ENCODE results near the gene CFAP99.

CFAP99 gene

DNA sequence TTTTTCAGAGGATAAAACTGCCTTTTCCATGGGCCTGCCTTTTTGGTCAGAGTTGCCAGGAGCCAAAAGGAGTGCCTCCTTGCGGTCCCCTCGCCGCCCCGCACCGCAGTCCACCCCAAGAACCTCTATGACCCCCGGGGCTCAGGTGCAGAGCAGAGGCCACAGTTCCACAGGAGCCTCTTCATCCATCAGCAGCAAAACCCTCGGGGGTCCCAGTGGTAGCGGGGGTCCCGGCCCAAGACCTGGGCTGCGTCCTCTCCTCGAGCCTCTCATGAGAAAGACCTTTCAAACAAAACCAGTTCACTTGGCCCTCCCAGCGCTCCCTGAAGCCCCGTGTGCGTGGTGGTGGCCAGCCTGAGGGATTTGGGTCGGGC lies 17.2 kb upstream of the CFAP99 start:
- TF ChIP-seq SIN3A (IDR thresholded peaks at IDR 0.05; ENCODE audit: borderline replicate concordance, insufficient read depth, low read length), result no peak
- no peak for TF ChIP-seq TAF1 (IDR thresholded peaks at IDR 0.05; ENCODE audit: borderline replicate concordance, insufficient read depth, low read length)
- no peak for TF ChIP-seq FOXP2 (optimal IDR thresholded peaks at IDR 0.05; ENCODE audit: borderline replicate concordance, extremely low read depth, extremely low read length, insufficient read depth)
- no peak for TF ChIP-seq POLR2AphosphoS5 (IDR thresholded peaks at IDR 0.05; ENCODE audit: low read depth, low read length)
- no peak for TF ChIP-seq REST (IDR thresholded peaks at IDR 0.05; ENCODE audit: insufficient read depth in 1 of 2, low read depth in 2 of 2, low read length in 2 of 2)

DNA sequence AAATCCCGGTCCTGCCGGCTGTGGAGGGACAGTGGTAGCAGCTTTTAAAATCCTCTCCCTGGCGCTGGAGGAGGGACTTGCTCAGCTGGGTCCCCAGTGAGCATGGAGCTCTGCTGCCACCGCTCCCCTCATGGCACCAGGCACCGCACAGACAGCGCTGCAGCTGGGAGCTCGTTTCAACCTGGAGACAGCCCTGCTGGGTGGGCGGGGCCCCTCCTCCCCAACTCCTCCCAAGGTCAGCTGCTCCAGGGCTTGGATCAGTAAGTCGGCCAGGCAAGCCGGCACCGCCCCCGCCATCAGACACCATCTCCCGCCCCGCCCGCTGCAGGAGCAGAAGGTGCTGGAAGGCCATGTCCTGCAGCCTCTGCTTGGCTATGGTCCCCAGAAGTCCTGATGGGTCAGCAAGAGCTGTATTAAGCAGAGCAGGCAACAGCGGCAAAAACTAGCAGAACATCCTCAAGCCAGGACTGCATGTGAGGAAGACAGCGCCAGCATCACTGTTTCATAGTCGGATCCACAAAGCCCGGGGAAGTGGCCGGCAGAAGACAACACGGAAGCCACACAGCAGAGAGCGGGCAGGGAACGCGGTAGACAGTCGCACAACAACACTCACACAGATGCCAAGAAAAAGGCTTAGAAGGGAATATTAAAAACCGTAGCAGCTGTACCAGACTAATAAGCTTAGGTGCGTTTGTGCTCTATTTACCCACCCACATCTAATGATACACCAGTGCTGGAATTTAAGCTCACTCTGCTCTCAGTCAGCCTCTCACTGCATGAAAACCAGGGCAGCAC lies 16.5 kb upstream of the CFAP99 start:
- TF ChIP-seq FOXP2 (optimal IDR thresholded peaks at IDR 0.05; ENCODE audit: borderline replicate concordance, extremely low read depth, extremely low read length, insufficient read depth) (no peak), SIN3A (IDR thresholded peaks at IDR 0.05; ENCODE audit: borderline replicate concordance, insufficient read depth, low read length) (no peak), REST (IDR thresholded peaks at IDR 0.05; ENCODE audit: insufficient read depth in 1 of 2, low read depth in 2 of 2, low read length in 2 of 2) (no peak), TAF1 (IDR thresholded peaks at IDR 0.05; ENCODE audit: borderline replicate concordance, insufficient read depth, low read length) (no peak), POLR2AphosphoS5 (IDR thresholded peaks at IDR 0.05; ENCODE audit: low read depth, low read length) (no peak)

- no peak for TF ChIP-seq SIN3A (IDR thresholded peaks at IDR 0.05; ENCODE audit: borderline replicate concordance, insufficient read depth, low read length)
- TF ChIP-seq TAF1 (IDR thresholded peaks at IDR 0.05; ENCODE audit: borderline replicate concordance, insufficient read depth, low read length), result no peak
- TF ChIP-seq POLR2AphosphoS5 (IDR thresholded peaks at IDR 0.05; ENCODE audit: low read depth, low read length), result no peak
- TF ChIP-seq FOXP2 (optimal IDR thresholded peaks at IDR 0.05; ENCODE audit: borderline replicate concordance, extremely low read depth, extremely low read length, insufficient read depth), result no peak
- TF ChIP-seq REST (IDR thresholded peaks at IDR 0.05; ENCODE audit: insufficient read depth in 1 of 2, low read depth in 2 of 2, low read length in 2 of 2), result no peak
Observed at GRCh38 chr4:2402941-2403340, 15.8 kb upstream of the CFAP99 start.

DNA sequence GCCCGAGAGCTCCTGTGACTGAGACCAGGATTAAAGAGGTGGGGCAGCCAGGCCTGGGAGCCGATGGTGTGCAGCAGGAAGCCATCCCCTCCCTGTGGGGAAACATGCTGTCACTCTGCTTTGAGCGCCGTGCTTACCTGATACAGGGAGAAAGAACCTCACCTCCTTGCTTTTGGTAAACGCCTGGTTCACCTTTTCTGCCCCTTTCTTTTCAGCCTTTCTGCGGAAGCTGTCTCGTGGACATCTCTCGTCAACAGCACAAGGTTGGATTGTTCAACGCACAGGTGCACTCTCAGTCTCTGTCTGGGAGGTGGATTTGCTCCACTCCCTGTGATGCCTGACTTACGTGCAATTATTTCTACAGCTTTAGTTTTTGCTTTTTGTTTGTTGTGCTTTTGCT lies 12.3 kb upstream of the CFAP99 start:
- TF ChIP-seq FOXP2 (optimal IDR thresholded peaks at IDR 0.05; ENCODE audit: borderline replicate concordance, extremely low read depth, extremely low read length, insufficient read depth), result no peak
- TF ChIP-seq REST (IDR thresholded peaks at IDR 0.05; ENCODE audit: insufficient read depth in 1 of 2, low read depth in 2 of 2, low read length in 2 of 2), result no peak
- TF ChIP-seq SIN3A (IDR thresholded peaks at IDR 0.05; ENCODE audit: borderline replicate concordance, insufficient read depth, low read length), result no peak
- no peak for TF ChIP-seq POLR2AphosphoS5 (IDR thresholded peaks at IDR 0.05; ENCODE audit: low read depth, low read length)
